Sigmoid colon (tissue), 7 donors: ENCODE data around the gene SUMO3. TPM values are rescaled to one million over a fixed set of nuclear protein-coding genes. Genes with fewer than 3 reads are reported as not detected.

ENCODE experiments used
- DNase-seq: peaks from one replicate; pipeline ENCODE4 v3.0.0-alpha.2; 2019
- H3K27ac ChIP-seq, 4 donors: fragments of 200-600 bp; sonication (generic); one replicate each; pipeline ENCODE4 v1.5.1; 2016 to 2019; ENCODE audit warnings: mild to moderate bottlenecking in 1 of 4
- H3K27me3 ChIP-seq, 3 donors: fragments of 200-600 bp; sonication (generic); one replicate each; pipeline ENCODE4 v1.5.1; 2019; ENCODE audit warnings: mild to moderate bottlenecking in 1 of 3
- H3K36me3 ChIP-seq, 4 donors: fragments of 200-600 bp; sonication (generic); one replicate each; pipeline ENCODE4 v1.5.1; 2016 to 2019
- H3K4me1 ChIP-seq, 4 donors: fragments of 200-600 bp; sonication (generic); one replicate each; pipeline ENCODE4 v1.5.1; 2017 to 2019
- H3K4me3 ChIP-seq, 4 donors: fragments of 200-600 bp; sonication (generic); one replicate each; pipeline ENCODE4 v1.5.1; 2017 to 2019; ENCODE audit warnings: mild to moderate bottlenecking in 2 of 4, moderate library complexity in 1 of 4
- H3K9me3 ChIP-seq, 4 donors: fragments of 200-600 bp in 3 of 4; sonication (generic) in 3 of 4; one replicate each; pipeline versions ENCODE4 v1.5.1 to v1.6.1; 2013 to 2019
- EP300 ChIP-seq, 4 donors: sonication (generic); formaldehyde crosslinking; IDR thresholded peaks; one replicate each; pipeline ENCODE4 v1.6.1; 2017; ENCODE audit warnings: antibody characterized with exemption in 4 of 4
- POLR2A ChIP-seq, 2 donors: fragments of 450-650 bp; IDR thresholded peaks; one replicate each; pipeline ENCODE4 v1.6.1; 2016; ENCODE audit warnings: antibody characterized with exemption in 2 of 2, mild to moderate bottlenecking in 2 of 2, moderate library complexity in 2 of 2
- POLR2AphosphoS5 ChIP-seq, 4 donors: sonication (generic); formaldehyde crosslinking; IDR thresholded peaks; one replicate each; pipeline ENCODE4 v1.6.1; 2017; ENCODE audit warnings: antibody characterized with exemption in 4 of 4
- WGBS, 2 donors: extraction: QIAGEN DNeasy Blood & Tissue Kit; methylation state at CpG; one replicate each; pipeline ENCODE4 v1.1.7; 2013; 5-methylcytosine and 5-hydroxymethylcytosine counted together
- intact Hi-C: fragments of 100-400 bp; cut with DNase I; formaldehyde crosslinking; loops from one replicate; pipeline ENCODE4 v1.15.1; 2023
- polyA plus RNA-seq, 3 donors: library from polyadenylated mRNA; stranded (reverse); fragments of 200-250 nt; gene quantifications; one replicate each; pipeline ENCODE4 v1.2.3, GENCODE V29; 2013
- total RNA-seq, 4 donors: library from RNA; depleted of rRNA; stranded (reverse); fragments of >200 nt; gene quantifications; one replicate each; pipeline ENCODE4 v1.1.0, GENCODE V29; 2016
- TF ChIP-seq, protein P1 (sequence below), 4 experiments: fragments of 450-650 bp in 3 of 4; fragments of 200-600 bp in 1 of 4; IDR thresholded peaks; one replicate each; pipeline ENCODE4 v1.5.1; 2016 to 2019; ENCODE audit warnings: antibody characterized with exemption in 4 of 4, mild to moderate bottlenecking in 3 of 4, moderate library complexity in 2 of 4
- donor health status: healthy with polysubstance abuse.
- donor health status: Bipolar disorder and iron deficiency.
- donor health status: healthy.

SUMO3 gene
- total and polyA plus RNA-seq, 7 donors, result 52.4 to 104 (median 60.1) TPM

DNA sequence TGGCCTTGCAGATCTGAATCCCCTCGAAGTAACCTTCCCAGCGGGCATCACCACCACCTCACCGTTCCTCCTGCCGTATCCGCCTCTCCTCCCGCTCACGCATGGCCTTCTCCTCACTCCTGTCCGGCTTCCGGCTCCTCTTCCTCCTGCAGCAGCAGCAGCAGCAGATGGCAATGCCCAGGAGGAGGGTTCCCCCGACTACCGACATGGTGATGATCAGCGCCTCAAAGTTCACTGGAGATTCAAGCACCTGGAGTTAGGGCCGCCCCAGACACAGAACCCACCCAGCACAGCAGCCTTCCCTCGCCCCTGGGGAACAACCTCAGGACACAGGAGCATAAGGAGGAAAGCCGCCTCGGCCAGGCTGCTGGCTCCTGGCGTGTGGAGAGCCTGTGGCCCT lies 38.3 kb upstream of the SUMO3 start:
- H3K27ac ChIP-seq, result no peak overlapping the region
- TF ChIP-seq EP300 (IDR thresholded peaks at IDR 0.05) (no peak), POLR2A (IDR thresholded peaks at IDR 0.05) (no peak), POLR2AphosphoS5 (IDR thresholded peaks at IDR 0.05) (no peak)
- TF ChIP-seq, protein P1, sequence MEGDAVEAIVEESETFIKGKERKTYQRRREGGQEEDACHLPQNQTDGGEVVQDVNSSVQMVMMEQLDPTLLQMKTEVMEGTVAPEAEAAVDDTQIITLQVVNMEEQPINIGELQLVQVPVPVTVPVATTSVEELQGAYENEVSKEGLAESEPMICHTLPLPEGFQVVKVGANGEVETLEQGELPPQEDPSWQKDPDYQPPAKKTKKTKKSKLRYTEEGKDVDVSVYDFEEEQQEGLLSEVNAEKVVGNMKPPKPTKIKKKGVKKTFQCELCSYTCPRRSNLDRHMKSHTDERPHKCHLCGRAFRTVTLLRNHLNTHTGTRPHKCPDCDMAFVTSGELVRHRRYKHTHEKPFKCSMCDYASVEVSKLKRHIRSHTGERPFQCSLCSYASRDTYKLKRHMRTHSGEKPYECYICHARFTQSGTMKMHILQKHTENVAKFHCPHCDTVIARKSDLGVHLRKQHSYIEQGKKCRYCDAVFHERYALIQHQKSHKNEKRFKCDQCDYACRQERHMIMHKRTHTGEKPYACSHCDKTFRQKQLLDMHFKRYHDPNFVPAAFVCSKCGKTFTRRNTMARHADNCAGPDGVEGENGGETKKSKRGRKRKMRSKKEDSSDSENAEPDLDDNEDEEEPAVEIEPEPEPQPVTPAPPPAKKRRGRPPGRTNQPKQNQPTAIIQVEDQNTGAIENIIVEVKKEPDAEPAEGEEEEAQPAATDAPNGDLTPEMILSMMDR (IDR thresholded peaks at IDR 0.05), result no peak
- 94 to 96% methylated on average over 17 of the region's 17 CpGs for WGBS, 2 donors

DNA sequence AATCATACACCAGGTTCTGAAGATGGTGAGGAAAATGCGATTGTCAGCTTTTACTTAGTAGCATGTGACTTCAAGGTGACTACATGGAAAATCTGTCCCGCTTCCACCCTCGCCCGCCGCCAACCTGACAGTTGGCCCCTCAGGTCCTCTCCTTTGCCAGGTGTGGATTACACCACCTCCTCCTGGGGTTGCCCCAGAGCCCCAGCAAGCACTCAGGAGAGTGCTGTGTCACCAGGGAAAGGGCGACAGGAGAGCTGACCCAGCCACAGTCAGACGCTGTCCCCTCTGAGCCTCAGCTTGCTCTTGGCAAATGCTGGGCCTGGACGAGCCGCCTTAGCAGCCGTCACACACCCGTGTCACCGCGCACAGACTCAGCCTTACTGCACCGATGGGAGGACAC lies 37.7 kb upstream of the SUMO3 start:
- intact Hi-C loops, result no loop called here
- Histone ChIP-seq H3K36me3 (peaks cover 0 to 97% (median 49%) of the 10 kb centered on the region in 4 donors), H3K4me1 (peaks cover 0 to 12% (median 3%) of the 10 kb centered on the region in 4 donors), H3K27ac (no peak overlapping the region), H3K27me3 (no peaks in the 10 kb centered on the region), H3K4me3 (no peak overlapping the region), H3K9me3 (no peaks in the 10 kb centered on the region)
- DNase-seq, result no peak
- 96 to 97% methylated on average over 14 of the region's 14 CpGs for whole genome bisulfite sequencing, 2 donors
- TF ChIP-seq, protein P1 (IDR thresholded peaks at IDR 0.05), result no peak
- no peak for TF ChIP-seq POLR2AphosphoS5 (IDR thresholded peaks at IDR 0.05)
- TF ChIP-seq POLR2A (IDR thresholded peaks at IDR 0.05), result no peak
- TF ChIP-seq EP300 (IDR thresholded peaks at IDR 0.05), result no peak

More for the DNA sequence above, 38.3 kb upstream of the SUMO3 start:
- no peaks in the 10 kb centered on the region for H3K27me3 ChIP-seq
- H3K4me1 ChIP-seq, result peaks cover 0 to 12% (median 5%) of the 10 kb centered on the region in 4 donors
- no peak for DNase-seq
- intact Hi-C loops, result no loop called here
- peaks cover 0 to 97% (median 47%) of the 10 kb centered on the region in 4 donors for H3K36me3 ChIP-seq
- no peak overlapping the region for H3K4me3 ChIP-seq
- no peaks in the 10 kb centered on the region for H3K9me3 ChIP-seq

DNA sequence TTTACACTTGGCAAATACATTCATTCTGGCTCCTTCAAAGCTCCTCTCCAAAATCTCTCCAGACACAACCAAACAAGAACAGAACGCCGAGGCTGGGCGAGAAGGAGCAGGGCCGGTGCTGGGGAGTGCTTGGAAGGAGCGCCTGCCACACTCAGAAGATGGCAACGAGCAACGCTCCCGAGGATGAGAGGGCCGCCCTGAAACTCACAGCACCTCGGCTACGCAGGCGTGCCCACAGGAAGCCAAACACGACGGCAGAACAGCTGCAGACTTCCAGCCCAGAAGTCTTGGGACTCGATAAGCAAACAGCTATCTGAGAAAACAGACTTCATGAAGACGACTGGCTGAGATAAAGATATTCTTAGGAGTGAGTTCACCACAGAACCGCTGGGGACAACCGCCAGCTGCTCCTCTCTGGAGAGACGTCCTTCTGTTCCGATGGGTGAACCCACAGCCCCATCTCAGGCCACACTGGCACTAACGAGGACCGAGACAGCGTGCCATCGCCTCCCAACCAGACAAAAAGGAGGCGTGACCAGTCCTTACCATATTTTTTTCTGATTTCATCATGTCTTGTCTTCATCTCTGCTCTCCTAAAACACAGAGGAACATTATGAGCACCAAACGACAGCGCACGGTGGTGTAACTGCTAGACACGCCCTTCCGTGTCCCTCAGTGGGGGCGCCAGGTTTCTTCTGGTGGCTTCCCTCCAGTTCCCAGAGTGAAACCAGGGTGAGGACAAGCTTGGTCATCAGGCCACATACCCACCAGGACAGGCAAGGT lies 37.0 kb upstream of the SUMO3 start:
- intact Hi-C loops, result no loop called here
- DNase-seq, result no peak
- TF ChIP-seq POLR2A (IDR thresholded peaks at IDR 0.05) (no peak), EP300 (IDR thresholded peaks at IDR 0.05) (no peak), POLR2AphosphoS5 (IDR thresholded peaks at IDR 0.05) (no peak)
- TF ChIP-seq, protein P1 (IDR thresholded peaks at IDR 0.05), result no peak

DNA sequence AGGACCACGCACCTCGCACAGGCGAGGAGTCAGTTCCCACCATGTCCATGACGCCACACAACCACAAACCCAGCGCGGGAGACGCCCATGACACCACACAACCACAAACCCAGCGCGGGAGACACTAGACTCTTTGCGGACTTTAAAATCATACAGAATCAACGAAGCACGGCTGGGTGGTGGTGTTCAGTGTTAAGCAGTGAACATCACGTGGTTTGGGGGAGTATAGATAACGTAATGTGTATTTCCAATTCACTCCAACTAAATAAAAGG lies 36.5 kb upstream of the SUMO3 start:
- H3K4me1 ChIP-seq, result peaks cover 0 to 12% (median 3%) of the 10 kb centered on the region in 4 donors
- WGBS, 2 donors, result 81 to 89% methylated on average over 14 of the region's 14 CpGs
- H3K27me3 ChIP-seq, result no peaks in the 10 kb centered on the region
- DNase-seq, result no peak
- H3K36me3 ChIP-seq, result peaks cover 7 to 98% (median 58%) of the 10 kb centered on the region in 4 donors
- H3K27ac ChIP-seq, result no peak overlapping the region
- no peak for TF ChIP-seq POLR2A (IDR thresholded peaks at IDR 0.05)
- no peak for TF ChIP-seq POLR2AphosphoS5 (IDR thresholded peaks at IDR 0.05)
- TF ChIP-seq, protein P1 (IDR thresholded peaks at IDR 0.05), result no peak
- no peak for TF ChIP-seq EP300 (IDR thresholded peaks at IDR 0.05)
- no peak overlapping the region for H3K4me3 ChIP-seq
- H3K9me3 ChIP-seq, result no peaks in the 10 kb centered on the region
- intact Hi-C loops, result no loop called here

More for the DNA sequence above, 37.0 kb upstream of the SUMO3 start:
- H3K4me3 ChIP-seq, result no peak overlapping the region
- peaks cover 3 to 98% (median 54%) of the 10 kb centered on the region in 4 donors for H3K36me3 ChIP-seq
- H3K4me1 ChIP-seq, result peaks cover 0 to 12% (median 3%) of the 10 kb centered on the region in 4 donors
- 83 to 89% methylated on average over 31 of the region's 31 CpGs for WGBS, 2 donors
- no peak overlapping the region for H3K27ac ChIP-seq
- H3K9me3 ChIP-seq, result no peaks in the 10 kb centered on the region
- no peaks in the 10 kb centered on the region for H3K27me3 ChIP-seq
